MM.1S (cell line): Measurements from ENCODE around the gene ZBTB8A.
"Not testable (repeated sequence)": the region's sequence is repeated elsewhere in the genome, so short reads cannot be mapped to it uniquely, and the experiment has no call there.

ENCODE experiments used
- CTCF ChIP-seq: fragments of 300-600 bp; sonication (generic); IDR thresholded peaks from 2 replicates; pipeline ENCODE4 v1.5.1; 2016; ENCODE audit warnings: antibody characterized with exemption, low read length, mixed read lengths
- EZH2 ChIP-seq: fragments of 300-600 bp; sonication (generic); optimal IDR thresholded peaks from 2 replicates; pipeline ENCODE3; 2017; ENCODE audit warnings: low read depth, mild to moderate bottlenecking, antibody characterized with exemption, low read length, mixed read lengths
- EZH2phosphoT487 ChIP-seq: fragments of 300-600 bp; sonication (generic); IDR thresholded peaks from 2 replicates; pipeline ENCODE4 v1.6.1; 2018; ENCODE audit warnings: antibody characterized with exemption, low read length

DNA sequence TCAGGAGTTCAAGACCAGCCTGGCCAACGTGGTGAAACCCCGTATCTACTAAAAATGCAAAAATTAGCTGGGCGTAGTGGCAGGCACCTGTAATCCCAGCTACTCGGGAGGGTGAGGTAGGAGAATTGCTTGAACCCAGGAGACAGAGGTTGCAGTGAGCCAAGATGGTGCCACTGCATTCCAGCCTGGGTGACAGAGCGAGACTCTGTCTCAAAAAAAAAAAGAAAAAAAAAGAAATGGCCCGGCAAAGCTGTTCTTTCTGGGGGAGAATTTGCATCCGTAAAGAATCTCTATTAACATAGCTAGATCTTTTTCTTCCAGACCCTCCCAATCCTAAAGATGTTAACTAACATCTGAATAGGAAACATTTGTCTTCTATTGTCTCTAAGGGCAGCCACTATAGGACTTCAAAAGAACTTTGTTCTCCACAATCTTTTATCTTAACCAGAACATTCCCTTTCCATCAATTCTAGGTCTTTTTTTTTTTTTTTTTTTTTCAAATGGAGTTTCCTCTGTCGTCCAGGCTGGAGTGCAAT, 103.1 kb downstream of the ZBTB8A start:
- TF ChIP-seq CTCF, EZH2, EZH2phosphoT487: not testable (repeated sequence)
